ENCODE results near the gene MRPL52.

GRCh38 chr14:22812744-22813143 is 16.9 kb upstream of the MRPL52 start:
- no peak for TF ChIP-seq POLR2AphosphoS5 (IDR thresholded peaks at IDR 0.05; ENCODE audit: low read depth, low read length)
- TF ChIP-seq EZH2 (conservative IDR thresholded peaks at IDR 0.05; ENCODE audit: low read depth, low read length): no peak
- TF ChIP-seq ZKSCAN5 (CRISPR knock-in tag; IDR thresholded peaks at IDR 0.05): no peak
- no peak for TF ChIP-seq HCFC1 (IDR thresholded peaks at IDR 0.05; ENCODE audit: low read depth, low read length)
- no peak for TF ChIP-seq ZNF543 (CRISPR knock-in tag; IDR thresholded peaks at IDR 0.05)
- no peak for TF ChIP-seq PHF20 (CRISPR knock-in tag; IDR thresholded peaks at IDR 0.05)
- TF ChIP-seq LRRFIP1 (CRISPR knock-in tag; conservative IDR thresholded peaks at IDR 0.05): no peak
- no peak for TF ChIP-seq TEAD3 (CRISPR knock-in tag; optimal IDR thresholded peaks at IDR 0.05; ENCODE audit: borderline replicate concordance)
- TF ChIP-seq, protein P1, sequence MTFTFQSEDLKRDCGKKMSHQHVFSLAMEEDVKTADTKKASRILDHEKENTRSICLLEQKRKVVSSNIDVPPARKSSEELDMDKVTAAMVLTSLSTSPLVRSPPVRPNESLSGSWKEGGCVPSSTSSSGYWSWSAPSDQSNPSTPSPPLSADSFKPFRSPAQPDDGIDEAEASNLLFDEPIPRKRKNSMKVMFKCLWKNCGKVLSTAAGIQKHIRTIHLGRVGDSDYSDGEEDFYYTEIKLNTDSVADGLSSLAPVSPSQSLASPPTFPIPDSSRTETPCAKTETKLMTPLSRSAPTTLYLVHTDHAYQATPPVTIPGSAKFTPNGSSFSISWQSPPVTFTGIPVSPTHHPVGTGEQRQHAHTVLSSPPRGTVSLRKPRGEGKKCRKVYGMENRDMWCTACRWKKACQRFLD (CRISPR knock-in tag; IDR thresholded peaks at IDR 0.05; ENCODE audit: borderline replicate concordance): no peak
- no peak for TF ChIP-seq RFXAP (CRISPR knock-in tag; IDR thresholded peaks at IDR 0.05; ENCODE audit: borderline replicate concordance)
- no peak for TF ChIP-seq ZNF274 (CRISPR knock-in tag; IDR thresholded peaks at IDR 0.05)
- TF ChIP-seq MXI1 (IDR thresholded peaks at IDR 0.05; ENCODE audit: borderline replicate concordance, low read depth, low read length): no peak
- no peak for TF ChIP-seq MLLT10 (CRISPR knock-in tag; IDR thresholded peaks at IDR 0.05)
- no peak for TF ChIP-seq MXD4 (CRISPR knock-in tag; IDR thresholded peaks at IDR 0.05)

All from HepG2 (cell line).